ENCODE measurements around the gene YTHDC1.
A peak's percentile ranks its signal among the peaks of the same experiment; 100 is the strongest.

The YTHDC1 gene

GRCh38 chr4:68359508-68359907, 9.6 kb upstream of the YTHDC1 start:
- DNase-seq: no peak

DNA sequence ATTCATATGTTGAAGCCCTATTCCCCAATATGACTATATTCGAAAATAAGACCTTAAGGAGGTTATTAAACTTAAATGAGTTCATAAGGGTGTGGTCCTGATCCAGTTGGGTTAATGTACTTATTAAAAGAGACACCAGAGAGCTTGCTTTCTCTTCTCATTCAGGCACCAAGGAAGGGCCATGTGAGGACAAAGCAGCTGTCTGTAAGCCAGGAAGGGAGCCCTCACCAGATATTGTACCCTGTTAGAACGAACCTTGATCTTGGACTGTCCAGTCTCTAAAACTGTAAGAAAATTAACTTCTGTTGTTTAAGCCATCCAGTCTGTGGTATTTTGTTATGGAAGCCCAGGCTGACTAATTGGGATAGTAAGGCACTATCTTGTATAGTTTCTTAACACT, 9.1 kb upstream of the YTHDC1 start:
- no peak for DNase-seq

DNA sequence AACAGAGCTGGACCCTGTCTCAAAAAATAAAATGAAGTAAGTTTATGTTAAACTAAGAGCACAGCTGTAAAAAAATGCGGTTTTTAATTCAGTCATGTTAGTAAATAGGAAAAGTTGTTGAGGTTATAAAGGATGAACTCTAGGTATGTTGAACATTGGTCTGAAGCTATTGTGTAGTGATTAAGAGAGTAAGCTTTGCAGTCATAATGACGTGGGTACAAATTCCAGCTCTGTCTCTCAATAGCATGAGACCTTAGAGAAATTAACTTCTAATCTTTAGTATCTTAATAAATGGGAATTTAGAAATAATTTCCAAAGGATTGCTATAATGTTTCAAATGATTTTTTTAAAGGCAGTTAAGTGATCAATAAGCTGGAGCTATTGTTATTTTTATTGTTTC, 2.9 kb upstream of the YTHDC1 start:
- DNase-seq: no peak

- DNase-seq: peak in 17 of 56 donors; percentile 15 to 71 (median 42)
Observed at GRCh38 chr4:68349279-68349648, 626 bp downstream of the YTHDC1 start.

DNA sequence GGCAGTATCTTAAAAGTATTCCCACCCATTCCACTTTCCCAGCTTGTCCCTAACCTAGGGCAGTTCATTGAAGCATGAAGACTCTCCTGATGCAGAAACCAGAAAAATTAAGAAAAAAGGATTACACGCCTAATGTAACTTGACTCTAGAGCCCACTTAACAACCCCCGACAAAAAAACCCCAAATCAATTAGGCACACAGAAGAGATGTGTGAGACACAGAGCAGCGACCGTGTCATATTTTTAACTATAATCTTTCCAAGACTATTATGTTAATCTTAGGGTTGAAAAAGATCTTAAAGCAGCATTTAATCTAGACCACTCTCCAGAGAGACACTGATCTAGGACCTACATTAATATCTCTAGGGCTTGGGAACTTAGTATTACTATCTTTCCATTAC, 1.3 kb downstream of the YTHDC1 start:
- no peak for DNase-seq

GRCh38 chr4:68347845-68348244, 2.0 kb downstream of the YTHDC1 start:
- no peak for DNase-seq

- DNase-seq: no peak
Observed at GRCh38 chr4:68346461-68346860, 3.4 kb downstream of the YTHDC1 start.

DNA sequence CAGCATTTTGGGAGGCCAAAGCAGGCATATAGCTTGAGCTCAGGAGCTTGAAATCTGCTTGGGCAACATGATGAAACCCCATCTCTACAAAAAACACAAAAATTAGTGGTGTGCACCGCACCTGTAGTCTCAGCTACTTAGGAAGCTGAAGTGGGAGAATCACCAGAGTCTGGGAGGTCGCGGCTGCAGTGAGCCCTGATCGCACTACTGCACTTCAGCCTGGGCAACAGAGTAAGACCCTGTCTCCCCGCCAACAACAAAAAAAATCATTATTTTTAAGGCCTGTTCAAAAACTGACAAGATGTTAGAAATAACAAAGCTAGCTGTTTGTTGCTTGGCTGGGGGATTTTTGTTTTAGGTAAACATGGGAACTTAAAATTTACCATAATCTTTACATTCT, 5.1 kb downstream of the YTHDC1 start:
- no peak for DNase-seq

DNA sequence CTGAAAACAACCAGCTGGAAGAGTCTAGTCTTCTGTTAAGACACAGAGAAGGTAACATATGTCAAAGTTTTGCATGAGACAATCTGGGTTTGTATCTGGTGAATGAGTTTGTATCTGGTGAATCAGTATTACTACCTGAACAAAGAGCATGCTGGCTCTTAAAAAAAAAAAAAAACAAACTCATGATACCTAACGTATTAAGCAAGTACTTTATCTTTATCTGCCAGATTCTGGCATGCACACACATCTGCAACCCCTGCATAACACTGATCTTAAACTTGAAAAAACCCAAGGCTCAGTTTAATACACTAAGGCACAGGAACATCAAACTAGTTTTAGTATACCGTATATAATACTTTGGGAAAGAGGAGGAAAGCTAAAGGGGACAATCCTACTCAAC, 5.8 kb downstream of the YTHDC1 start:
- DNase-seq: no peak

DNA sequence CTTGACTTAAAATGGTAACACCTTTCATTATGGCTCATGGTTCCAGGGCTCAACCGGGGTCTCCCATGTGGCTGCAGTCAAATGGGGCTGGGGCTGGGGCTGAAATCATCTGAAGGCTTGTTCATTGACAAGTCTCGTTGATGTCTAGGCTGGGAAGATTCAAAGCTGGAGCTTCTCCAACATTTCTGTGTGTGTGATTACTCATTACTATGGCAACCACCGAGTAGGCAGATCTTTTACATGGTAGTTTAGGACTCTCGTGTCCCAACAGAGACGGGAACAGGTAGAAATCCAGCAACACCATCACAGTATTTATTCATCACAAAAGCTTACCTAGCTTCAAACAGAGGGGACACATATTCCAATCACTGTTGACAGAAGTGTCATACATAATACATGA, 7.8 kb downstream of the YTHDC1 start:
- peak in 8 of 56 donors; percentile 1 to 29 (median 14) for DNase-seq

DNA sequence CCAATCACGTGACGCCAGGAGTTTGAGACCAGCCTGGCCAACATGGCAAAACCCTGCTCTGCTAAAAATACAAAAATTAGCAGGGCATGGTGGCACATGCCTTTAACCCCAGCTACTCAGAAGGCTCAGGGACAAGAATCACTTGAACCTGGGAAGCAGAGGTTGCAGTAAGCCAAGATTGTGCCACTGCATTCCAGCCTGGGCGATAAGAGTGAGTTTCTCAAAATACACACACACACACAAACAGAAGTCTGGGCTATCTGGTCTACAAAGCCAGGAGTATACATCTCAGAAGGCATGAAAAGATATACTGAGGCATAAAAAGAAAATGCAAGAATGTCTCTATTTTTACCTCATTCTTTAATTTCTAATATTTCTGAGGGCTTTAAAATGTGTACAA, 11.3 kb downstream of the YTHDC1 start:
- DNase-seq: no peak

DNA sequence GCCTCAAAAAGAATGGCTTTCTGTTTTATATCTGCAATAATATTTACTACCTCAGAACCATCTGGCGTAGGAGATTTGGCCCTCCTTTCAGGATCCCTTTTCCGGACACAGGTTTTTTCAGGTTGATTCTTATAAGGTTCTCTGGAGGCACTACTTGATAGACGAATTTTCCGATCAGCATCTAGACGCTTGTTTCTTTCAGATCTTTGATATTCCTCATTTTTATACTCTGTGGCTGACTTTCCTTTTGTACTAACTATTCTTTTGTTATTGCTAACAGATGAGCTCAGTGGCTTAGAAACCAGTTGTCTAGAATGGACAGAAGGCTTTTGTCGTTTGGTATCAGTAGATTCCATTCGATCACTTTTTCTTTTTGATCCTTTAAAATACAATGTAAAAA, 12.4 kb downstream of the YTHDC1 start:
- no peak for DNase-seq

- DNase-seq: no peak
Observed at GRCh38 chr4:68337004-68337403, 12.9 kb downstream of the YTHDC1 start.

- DNase-seq: no peak
Observed at GRCh38 chr4:68336530-68336929, 13.4 kb downstream of the YTHDC1 start.

DNA sequence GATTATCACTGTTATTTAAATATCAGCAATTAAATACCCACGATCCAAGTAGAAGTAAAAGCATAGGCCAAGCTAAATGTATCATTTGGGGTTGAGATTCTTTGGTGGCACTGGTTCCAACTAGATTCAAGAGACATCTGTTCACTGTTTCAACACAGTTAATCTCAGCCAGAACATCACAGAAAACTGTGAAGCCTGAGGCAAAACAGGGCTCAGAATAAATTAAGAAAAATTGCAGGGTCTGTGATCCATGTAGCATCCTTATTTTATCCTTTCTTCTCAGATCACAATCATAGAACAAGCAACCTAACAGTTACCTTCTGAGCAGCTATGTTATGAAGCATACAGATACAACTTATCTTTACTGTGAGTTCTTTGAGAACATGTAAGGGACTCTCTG, 23.7 kb downstream of the YTHDC1 start:
- DNase-seq: no peak

DNA sequence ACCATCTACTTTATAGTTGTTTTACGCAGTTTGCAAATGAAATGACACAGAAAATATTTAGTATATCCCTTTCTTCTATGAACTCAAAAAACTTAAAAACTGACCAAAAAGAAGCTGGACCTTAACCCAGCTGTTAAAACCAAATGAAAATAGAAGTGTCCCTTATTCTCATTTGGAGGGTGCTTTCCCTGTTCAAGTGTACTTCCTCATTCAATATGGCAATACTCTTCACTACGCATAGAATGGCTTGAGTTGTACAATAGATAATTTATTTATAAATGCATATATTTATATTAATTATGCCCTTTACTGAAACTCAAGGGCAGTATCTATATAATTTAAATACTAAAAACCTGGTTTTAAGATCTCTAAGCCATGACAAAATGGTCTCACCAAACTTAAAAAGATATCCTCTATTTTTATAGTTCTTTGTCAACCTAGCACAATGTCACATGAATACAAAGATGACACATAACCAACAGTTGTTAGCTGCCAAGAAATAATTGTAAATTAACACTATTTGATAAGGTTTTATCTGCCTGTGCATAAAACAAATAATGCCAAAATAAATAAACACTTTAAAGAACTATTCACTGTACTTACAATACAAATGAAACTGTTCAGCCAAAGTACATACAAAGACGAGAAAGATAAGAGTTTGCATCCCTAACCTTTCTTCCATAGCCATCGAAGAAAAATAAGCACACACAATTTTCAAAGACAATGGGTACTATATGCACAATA, 25.2 kb downstream of the YTHDC1 start:
- no peak for DNase-seq

DNA sequence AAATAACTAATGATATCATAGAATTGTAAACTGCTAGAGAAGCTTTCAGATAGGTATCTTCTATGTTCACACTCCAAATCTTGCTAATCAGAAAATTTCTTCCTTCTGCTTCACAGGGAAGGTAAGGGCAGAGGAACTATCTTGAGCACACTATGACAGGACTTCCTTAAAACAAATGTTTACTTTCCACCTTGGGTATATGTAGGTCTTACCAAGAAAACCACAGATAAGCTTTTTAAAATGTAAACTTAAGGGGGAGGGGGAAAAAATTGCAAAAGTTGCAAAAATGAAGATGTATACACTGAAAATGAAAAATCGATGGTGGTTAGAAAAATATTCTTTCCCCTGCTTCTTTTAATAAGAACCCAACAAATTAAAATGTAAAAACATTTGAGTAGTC, 30.9 kb downstream of the YTHDC1 start:
- no peak for DNase-seq

DNA sequence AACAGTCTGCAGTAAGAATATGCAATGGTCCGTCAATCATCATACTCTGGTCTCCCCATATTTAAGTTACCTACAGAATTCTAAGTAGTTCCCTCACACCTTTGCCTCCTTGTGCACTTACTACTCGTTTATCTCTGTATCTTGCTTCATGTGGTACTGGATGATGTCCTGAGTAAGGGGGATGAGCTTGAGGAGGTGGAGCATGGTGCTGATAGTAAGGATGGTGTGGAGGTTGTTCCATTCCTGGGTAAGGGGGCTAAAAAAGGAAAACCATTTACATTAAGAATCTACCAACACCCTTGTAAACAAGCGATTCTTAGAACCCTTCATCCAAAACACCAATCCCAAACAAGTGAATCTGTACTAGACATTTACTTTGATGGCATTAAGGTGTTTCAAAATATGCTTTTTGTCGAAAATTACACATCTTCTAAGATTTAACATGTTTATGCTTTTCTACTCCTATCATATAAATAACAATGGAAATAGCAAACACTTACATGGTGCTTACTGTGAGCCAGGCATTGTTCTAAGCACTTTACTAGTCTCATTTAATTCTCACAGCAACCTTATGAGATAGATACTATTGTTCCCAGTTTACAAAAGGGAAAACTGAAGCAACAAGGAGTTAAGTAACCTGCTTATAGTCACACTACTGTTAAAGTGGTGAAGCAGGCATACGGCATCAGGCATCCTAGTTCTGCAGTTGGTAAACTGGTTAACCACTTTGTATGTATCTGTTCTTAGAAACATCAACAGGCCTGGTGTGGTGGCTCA, 33.5 kb downstream of the YTHDC1 start:
- no peak for DNase-seq

DNA sequence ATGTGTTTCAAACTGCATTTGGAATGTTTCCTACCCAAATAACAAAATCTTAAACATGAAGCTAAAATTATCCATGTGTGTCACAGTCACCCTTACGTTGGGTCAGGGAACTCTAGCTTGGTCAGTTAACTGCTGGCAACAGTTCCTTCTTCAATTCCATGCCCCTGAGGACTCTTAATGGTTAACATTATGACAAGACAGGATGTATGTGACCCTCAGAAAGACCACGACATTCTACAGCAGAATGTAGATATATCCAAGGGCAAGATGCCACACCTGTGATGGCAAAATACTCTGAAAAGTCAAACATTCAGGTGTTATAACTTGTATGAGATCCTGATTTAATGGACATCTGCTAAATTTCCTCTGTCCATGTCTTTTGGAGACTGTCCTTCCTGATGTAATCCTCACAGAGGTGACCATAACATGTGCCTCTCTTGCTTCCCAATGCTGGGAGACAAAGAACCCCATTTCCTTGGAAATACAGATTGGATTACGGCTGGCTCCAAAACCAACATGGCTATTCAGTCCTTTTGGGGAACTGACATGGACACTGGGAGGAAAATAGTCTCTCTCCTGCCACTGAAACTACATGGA, 39.1 kb downstream of the YTHDC1 start:
- no peak for DNase-seq

DNA sequence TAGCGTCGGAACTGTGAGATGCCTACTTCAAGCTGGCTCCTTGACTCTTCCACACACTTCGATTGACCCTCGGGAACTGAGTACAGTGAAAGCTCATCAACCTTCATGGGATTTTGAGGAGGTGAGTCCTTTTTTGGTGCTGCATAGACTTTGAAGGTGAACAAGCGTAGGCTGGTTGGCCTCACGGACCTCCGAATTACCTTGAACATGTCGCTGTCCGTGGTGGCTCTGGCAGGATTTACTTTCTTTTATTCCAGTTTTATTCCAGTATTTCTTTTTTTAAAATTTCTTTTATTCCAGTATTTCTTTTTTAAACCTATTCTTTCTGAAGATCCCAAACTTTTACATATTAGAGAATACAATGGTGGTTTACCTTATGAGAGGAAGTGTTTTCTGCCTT, 45.2 kb downstream of the YTHDC1 start:
- DNase-seq: no peak

GRCh38 chr4:68299492-68300457, 50.1 kb downstream of the YTHDC1 start:
- DNase-seq: no peak

DNA sequence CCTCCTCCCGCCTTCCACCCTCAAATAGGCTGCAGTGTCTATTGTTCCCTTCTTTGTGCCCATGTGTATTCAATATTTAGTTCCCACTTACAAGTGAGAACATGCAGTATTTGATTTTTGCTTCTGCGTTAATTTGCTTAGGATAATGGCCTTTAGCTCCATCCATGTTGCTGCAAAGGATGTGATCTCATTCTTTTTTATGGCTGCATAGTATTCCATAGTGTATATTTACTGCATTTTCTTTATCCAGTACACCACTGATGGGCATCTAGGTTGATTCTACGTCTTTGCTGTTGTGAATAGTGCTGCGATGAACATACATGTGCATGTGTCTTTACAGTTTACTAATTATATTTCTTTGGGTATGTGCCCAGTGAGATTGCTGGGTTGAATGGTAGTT, 52.8 kb downstream of the YTHDC1 start:
- DNase-seq: no peak
